PFSK-1 (cell line): Measurements from ENCODE around the gene CCDC85A.

Experiments used
- FOXP2 ChIP-seq: optimal IDR thresholded peaks from 2 replicates; pipeline ENCODE3; 2011; ENCODE audit warnings: borderline replicate concordance, control low read depth, inconsistent platforms; ENCODE audit not compliant: insufficient read depth; ENCODE audit errors: extremely low read length, extremely low read depth
- POLR2AphosphoS5 ChIP-seq: IDR thresholded peaks from 2 replicates; pipeline ENCODE4 v1.6.1; 2012; ENCODE audit warnings: low read depth, mild to moderate bottlenecking, control low read depth, low read length, moderate library complexity
- REST ChIP-seq, 2 experiments: IDR thresholded peaks; 2 replicates each; pipeline versions ENCODE4 v1.6.1 to v1.8.0; 2011 to 2012; ENCODE audit warnings: low read depth in 2 of 2, low read length in 2 of 2, control low read depth in 1 of 2, inconsistent platforms in 1 of 2, mild to moderate bottlenecking in 1 of 2, moderate library complexity in 1 of 2; ENCODE audit not compliant: insufficient read depth in 1 of 2
- SIN3A ChIP-seq: IDR thresholded peaks from 2 replicates; pipeline ENCODE4 v1.6.1; 2012; ENCODE audit warnings: mild to moderate bottlenecking, low read length, moderate library complexity, borderline replicate concordance; ENCODE audit not compliant: insufficient read depth
- TAF1 ChIP-seq: IDR thresholded peaks from 2 replicates; pipeline ENCODE4 v1.6.1; 2012; ENCODE audit warnings: low read length, control low read depth, borderline replicate concordance; ENCODE audit not compliant: insufficient read depth

- TF ChIP-seq SIN3A (no peak), REST (IDR thresholded peaks at IDR 0.05; ENCODE audit: insufficient read depth in 1 of 2, low read depth in 2 of 2, low read length in 2 of 2) (no peak), FOXP2 (no peak), TAF1 (no peak), POLR2AphosphoS5 (no peak)
Observed at GRCh38 chr2:56185582-56186046, 1.8 kb downstream of the CCDC85A start.
